Measurements from ENCODE around the gene CACNA1C.
A peak's percentile ranks its signal among the peaks of the same experiment; 100 is the strongest.

Gene CACNA1C

DNA sequence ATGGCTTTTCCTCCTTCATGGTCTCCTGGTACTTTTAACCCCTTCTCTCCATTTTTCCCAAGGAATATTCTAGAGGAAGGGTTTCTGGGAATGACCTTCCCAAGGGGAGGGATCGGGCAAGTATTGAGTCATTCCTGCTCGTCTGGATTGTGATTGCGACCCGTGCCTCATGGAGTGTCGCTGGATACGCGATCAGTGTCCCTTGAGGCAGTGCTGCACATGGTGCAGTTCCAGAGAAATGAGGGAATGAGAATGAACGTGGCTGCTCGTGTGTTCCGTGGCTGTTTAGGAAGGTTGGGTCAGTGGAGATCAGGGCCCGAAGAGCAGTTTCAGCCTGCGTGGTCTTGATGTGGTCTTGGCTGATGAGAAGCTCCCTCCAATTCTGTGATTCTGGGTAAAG, 234.4 kb downstream of the CACNA1C start:
- TF ChIP-seq, protein P1, sequence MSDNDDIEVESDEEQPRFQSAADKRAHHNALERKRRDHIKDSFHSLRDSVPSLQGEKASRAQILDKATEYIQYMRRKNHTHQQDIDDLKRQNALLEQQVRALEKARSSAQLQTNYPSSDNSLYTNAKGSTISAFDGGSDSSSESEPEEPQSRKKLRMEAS (IDR thresholded peaks at IDR 0.05; ENCODE audit: low read depth, low read length): no peak
- TF ChIP-seq MYC (IDR thresholded peaks at IDR 0.05; ENCODE audit: low read depth, low read length) (no peak), POLR2A (IDR thresholded peaks at IDR 0.05; ENCODE audit: extremely low read depth, insufficient read length) (no peak)
- TF ChIP-seq, protein P2, sequence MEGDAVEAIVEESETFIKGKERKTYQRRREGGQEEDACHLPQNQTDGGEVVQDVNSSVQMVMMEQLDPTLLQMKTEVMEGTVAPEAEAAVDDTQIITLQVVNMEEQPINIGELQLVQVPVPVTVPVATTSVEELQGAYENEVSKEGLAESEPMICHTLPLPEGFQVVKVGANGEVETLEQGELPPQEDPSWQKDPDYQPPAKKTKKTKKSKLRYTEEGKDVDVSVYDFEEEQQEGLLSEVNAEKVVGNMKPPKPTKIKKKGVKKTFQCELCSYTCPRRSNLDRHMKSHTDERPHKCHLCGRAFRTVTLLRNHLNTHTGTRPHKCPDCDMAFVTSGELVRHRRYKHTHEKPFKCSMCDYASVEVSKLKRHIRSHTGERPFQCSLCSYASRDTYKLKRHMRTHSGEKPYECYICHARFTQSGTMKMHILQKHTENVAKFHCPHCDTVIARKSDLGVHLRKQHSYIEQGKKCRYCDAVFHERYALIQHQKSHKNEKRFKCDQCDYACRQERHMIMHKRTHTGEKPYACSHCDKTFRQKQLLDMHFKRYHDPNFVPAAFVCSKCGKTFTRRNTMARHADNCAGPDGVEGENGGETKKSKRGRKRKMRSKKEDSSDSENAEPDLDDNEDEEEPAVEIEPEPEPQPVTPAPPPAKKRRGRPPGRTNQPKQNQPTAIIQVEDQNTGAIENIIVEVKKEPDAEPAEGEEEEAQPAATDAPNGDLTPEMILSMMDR (IDR thresholded peaks at IDR 0.05; ENCODE audit: low read depth, low read length): no peak
- no peak overlapping the region for H3K4me3 ChIP-seq (ENCODE audit: low read depth, low read length)
- no peak for DNase-seq (ENCODE audit: low read depth)

DNA sequence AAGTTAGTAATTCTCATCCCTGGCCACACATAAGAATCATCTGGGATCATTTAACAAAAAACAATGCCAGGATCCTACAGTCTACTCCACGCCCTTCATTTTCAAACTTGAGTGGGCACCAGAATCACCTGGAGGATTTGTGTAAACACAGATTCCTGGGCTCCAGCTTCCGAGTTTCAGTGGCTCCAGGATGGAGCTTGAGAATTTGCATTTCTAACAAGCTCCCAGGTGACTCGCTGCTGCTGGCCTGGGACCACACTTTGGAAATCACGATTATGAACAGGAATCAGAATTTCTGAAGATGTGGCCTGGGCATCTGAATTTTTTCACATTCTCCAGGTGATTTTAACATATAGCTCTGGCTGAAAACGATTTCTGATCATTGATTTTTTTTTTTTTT, 234.8 kb downstream of the CACNA1C start:
- TF ChIP-seq, protein P2 (IDR thresholded peaks at IDR 0.05; ENCODE audit: low read depth, low read length): no peak
- TF ChIP-seq POLR2A (IDR thresholded peaks at IDR 0.05; ENCODE audit: extremely low read depth, insufficient read length) (no peak), MYC (IDR thresholded peaks at IDR 0.05; ENCODE audit: low read depth, low read length) (no peak)
- TF ChIP-seq, protein P1 (IDR thresholded peaks at IDR 0.05; ENCODE audit: low read depth, low read length): no peak
- H3K4me3 ChIP-seq (ENCODE audit: low read depth, low read length): no peak overlapping the region
- no peak for DNase-seq (ENCODE audit: low read depth)

DNA sequence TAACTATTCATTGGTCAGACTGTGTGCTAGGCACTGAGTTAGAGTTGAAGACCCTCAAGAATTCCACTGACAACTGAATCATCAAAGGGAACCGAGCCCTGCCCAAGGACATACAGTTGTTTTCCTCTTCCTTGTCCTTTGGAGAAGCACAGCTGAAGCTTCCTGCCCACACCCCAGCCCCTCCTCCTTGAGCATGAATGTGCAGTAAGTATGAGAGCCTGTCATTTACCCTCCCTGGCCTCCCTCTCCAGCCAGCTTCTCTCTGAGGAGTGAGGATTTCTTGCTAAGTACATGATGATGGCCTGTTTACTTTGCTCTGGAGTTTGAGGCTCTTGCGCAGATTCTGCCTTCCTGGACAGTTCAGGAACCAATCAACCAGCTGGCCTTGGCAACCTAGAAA, 235.2 kb downstream of the CACNA1C start:
- TF ChIP-seq MYC (IDR thresholded peaks at IDR 0.05; ENCODE audit: low read depth, low read length) (no peak), POLR2A (IDR thresholded peaks at IDR 0.05; ENCODE audit: extremely low read depth, insufficient read length) (no peak)
- TF ChIP-seq, protein P1 (IDR thresholded peaks at IDR 0.05; ENCODE audit: low read depth, low read length): no peak
- TF ChIP-seq, protein P2 (IDR thresholded peaks at IDR 0.05; ENCODE audit: low read depth, low read length): no peak
- peak; percentile 70 for DNase-seq (ENCODE audit: low read depth)
- H3K4me3 ChIP-seq (ENCODE audit: low read depth, low read length): no peak overlapping the region

DNA sequence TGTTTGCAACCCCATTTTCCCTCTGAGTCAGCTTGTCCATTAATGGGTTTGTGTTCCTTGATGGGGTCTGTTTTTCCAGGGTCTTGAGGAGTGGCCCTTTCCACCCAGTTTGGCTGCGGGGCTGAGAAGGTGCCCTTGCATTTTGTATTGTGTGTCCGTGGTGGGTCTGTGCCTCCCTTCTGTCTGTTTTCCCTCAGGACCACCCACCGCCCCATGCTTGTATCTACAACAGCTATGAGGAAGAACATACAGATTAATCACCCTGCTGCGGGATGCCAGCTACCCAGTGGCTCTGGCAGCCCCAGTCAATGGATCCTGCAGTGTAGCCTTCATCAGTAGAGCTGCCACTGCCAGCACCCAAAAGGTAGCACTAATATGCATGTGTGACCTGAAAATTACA, 235.7 kb downstream of the CACNA1C start:
- DNase-seq (ENCODE audit: low read depth): no peak
- TF ChIP-seq POLR2A (IDR thresholded peaks at IDR 0.05; ENCODE audit: extremely low read depth, insufficient read length): no peak
- TF ChIP-seq, protein P1 (IDR thresholded peaks at IDR 0.05; ENCODE audit: low read depth, low read length): no peak
- TF ChIP-seq MYC (IDR thresholded peaks at IDR 0.05; ENCODE audit: low read depth, low read length): no peak
- TF ChIP-seq, protein P2 (IDR thresholded peaks at IDR 0.05; ENCODE audit: low read depth, low read length): no peak
- H3K4me3 ChIP-seq (ENCODE audit: low read depth, low read length): no peak overlapping the region

DNA sequence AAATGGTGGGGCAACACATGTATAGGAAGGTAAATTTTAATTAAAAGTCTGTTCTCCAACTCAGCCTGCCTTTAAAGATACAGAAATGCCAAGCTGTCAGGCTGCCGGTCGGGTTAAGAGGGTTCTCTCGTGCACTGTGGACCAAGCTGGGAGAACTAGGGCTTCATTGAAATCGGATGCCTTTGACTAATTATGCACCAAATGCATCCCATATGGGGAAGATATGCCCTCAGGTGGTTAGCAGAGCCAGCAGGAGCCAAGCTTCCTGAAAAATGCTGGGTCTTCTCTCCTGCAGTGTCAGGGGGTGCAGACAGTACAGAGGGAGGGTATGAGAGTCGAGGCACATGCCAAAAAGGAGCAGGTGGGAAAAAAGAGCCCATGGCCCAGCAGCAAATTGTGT, 236.1 kb downstream of the CACNA1C start:
- DNase-seq (ENCODE audit: low read depth): no peak
- TF ChIP-seq MYC (IDR thresholded peaks at IDR 0.05; ENCODE audit: low read depth, low read length) (no peak), POLR2A (IDR thresholded peaks at IDR 0.05; ENCODE audit: extremely low read depth, insufficient read length) (no peak)
- TF ChIP-seq, protein P1 (IDR thresholded peaks at IDR 0.05; ENCODE audit: low read depth, low read length): no peak
- TF ChIP-seq, protein P2 (IDR thresholded peaks at IDR 0.05; ENCODE audit: low read depth, low read length): no peak
- H3K4me3 ChIP-seq (ENCODE audit: low read depth, low read length): no peak overlapping the region

DNA sequence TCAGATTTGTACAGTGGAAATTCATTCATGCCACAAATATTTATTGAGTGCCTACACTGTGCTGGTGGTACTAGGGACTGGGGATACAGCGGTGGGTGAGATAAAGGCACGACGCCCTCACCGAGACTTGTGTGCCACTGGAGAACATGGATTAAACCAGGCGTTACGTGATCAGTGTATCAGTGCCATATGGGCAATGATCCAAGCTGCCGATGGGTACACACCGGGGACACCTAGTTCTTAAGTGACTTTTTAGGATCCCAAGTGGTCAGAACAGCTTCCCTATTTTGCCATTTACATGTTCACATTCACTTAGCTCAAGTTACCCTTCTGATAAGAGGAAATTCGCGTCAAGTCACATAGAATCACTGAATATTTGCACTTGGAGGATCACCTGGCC, 236.7 kb downstream of the CACNA1C start:
- TF ChIP-seq, protein P2 (IDR thresholded peaks at IDR 0.05; ENCODE audit: low read depth, low read length): no peak
- TF ChIP-seq POLR2A (IDR thresholded peaks at IDR 0.05; ENCODE audit: extremely low read depth, insufficient read length) (no peak), MYC (IDR thresholded peaks at IDR 0.05; ENCODE audit: low read depth, low read length) (no peak)
- TF ChIP-seq, protein P1 (IDR thresholded peaks at IDR 0.05; ENCODE audit: low read depth, low read length): no peak
- peak; percentile 30 for DNase-seq (ENCODE audit: low read depth)
- no peak overlapping the region for H3K4me3 ChIP-seq (ENCODE audit: low read depth, low read length)
